ENCODE data around the gene SKI. TPM values are rescaled to one million over a fixed set of nuclear protein-coding genes. Genes with fewer than 3 reads are reported as not detected.

The SKI gene
- total RNA-seq, 2 experiments from 2014 or later = 4.7 to 11.7 TPM

DNA sequence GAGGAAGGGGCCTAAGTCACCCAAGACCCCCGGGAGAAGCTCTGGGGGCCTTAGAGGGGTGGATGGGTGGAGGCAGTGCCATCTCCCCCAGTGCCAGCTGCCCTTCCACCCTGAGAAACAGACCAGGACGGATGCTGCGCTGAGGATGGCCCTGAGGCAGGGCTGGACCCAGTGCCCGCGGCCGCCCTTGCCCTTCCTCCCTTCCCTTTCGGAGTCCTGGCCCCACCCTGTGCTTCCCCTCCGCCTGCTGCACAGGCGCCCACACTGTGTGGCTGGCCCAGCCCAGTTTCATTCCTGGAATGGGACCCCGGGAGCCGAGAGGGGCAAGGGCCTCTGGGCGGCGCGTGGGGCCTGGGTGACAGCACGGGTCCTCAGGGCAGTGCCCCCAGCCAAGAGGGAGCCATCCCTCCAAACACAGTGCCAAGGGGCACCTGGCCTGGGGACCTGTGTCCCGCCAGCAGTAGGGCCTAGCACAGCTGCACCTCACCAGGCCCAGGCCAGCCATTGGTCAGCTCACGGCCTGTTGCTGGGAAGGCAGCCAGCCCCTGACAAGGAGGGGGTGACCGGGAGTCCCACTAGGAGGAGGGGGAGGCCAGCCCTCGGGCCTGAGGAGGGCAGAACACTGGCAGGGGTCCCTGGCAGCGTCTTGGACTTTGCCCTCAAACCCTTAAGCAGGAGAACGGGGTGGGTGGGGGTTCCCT lies 13.4 kb upstream of the SKI start:
- H3K9me3 ChIP-seq (ENCODE audit: low read length) = no peaks in the 10 kb centered on the region
- TF ChIP-seq, protein P1, sequence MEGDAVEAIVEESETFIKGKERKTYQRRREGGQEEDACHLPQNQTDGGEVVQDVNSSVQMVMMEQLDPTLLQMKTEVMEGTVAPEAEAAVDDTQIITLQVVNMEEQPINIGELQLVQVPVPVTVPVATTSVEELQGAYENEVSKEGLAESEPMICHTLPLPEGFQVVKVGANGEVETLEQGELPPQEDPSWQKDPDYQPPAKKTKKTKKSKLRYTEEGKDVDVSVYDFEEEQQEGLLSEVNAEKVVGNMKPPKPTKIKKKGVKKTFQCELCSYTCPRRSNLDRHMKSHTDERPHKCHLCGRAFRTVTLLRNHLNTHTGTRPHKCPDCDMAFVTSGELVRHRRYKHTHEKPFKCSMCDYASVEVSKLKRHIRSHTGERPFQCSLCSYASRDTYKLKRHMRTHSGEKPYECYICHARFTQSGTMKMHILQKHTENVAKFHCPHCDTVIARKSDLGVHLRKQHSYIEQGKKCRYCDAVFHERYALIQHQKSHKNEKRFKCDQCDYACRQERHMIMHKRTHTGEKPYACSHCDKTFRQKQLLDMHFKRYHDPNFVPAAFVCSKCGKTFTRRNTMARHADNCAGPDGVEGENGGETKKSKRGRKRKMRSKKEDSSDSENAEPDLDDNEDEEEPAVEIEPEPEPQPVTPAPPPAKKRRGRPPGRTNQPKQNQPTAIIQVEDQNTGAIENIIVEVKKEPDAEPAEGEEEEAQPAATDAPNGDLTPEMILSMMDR (conservative IDR thresholded peaks at IDR 0.05; ENCODE audit: low read length) = no peak
- no peak for TF ChIP-seq EZH2phosphoT487 (IDR thresholded peaks at IDR 0.05; ENCODE audit: borderline replicate concordance, low read depth, low read length)
- H3K9me2 ChIP-seq (ENCODE audit: insufficient read depth, low read length) = no peaks in the 10 kb centered on the region
- H3K4me3 ChIP-seq (ENCODE audit: low read depth, low read length, poor library complexity, severe bottlenecking) = no peak overlapping the region
- DNase-seq (ENCODE audit: low spot score) = no peak
- no peak overlapping the region for H3K27ac ChIP-seq (ENCODE audit: low read depth, low read length, poor library complexity, severe bottlenecking)
- H2AFZ ChIP-seq (ENCODE audit: low read length) = no peak overlapping the region
- ChIA-PET CTCF (ENCODE audit: unreplicated experiment) (no interaction called here), POLR2A (no interaction called here)
- intact Hi-C loops (cut with micrococcal nuclease; ENCODE audit: unreplicated experiment) = no loop called here
- no peak overlapping the region for H3K4me2 ChIP-seq (ENCODE audit: low read length)
- no peaks in the 10 kb centered on the region for H3K36me3 ChIP-seq (ENCODE audit: insufficient read depth, low read length)
- no peaks in the 10 kb centered on the region; the same call in 1 of the 2 replicates for H4K20me1 ChIP-seq (ENCODE audit: insufficient read depth, low read length)
- no TSS peak for BruUV-seq (replicated peaks)
- no peaks in the 10 kb centered on the region for H3K79me2 ChIP-seq (ENCODE audit: insufficient read depth, low read depth, low read length)
- no peaks in the 10 kb centered on the region for H3K4me1 ChIP-seq (ENCODE audit: insufficient read depth, low read length, poor library complexity, severe bottlenecking)

DNA sequence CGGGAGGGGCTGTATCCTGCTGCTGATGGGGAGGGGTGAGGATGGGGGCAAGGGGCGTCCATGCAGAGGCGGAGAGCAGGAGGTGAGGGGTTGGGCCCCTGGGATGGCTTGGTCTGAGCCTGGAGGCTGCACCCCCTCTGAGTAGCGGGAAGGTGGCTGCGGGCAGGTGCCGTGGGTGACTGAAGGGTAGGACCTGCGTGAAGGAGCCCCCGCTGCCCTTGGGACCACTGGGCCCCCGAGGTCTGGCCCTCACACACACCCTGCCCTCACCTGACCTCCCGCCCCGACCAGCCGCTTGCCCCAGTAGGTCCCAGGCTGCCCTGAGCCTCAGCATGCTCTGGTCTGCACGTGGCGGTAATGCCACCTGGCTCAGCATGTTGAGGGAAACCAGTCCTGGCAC lies 12.8 kb upstream of the SKI start:
- POLR2A ChIA-PET = no interaction called here
- CTCF ChIA-PET (ENCODE audit: unreplicated experiment) = no interaction called here
- TF ChIP-seq, protein P1 (conservative IDR thresholded peaks at IDR 0.05; ENCODE audit: low read length) = no peak
- no peak for TF ChIP-seq EZH2phosphoT487 (IDR thresholded peaks at IDR 0.05; ENCODE audit: borderline replicate concordance, low read depth, low read length)
- no peaks in the 10 kb centered on the region for H3K9me3 ChIP-seq (ENCODE audit: low read length)
- intact Hi-C loops (cut with micrococcal nuclease; ENCODE audit: unreplicated experiment) = no loop called here
- H3K4me3 ChIP-seq (ENCODE audit: low read depth, low read length, poor library complexity, severe bottlenecking) = no peak overlapping the region
- DNase-seq (ENCODE audit: low spot score) = no peak
- H2AFZ ChIP-seq (ENCODE audit: low read length) = no peak overlapping the region
- H3K36me3 ChIP-seq (ENCODE audit: insufficient read depth, low read length) = no peaks in the 10 kb centered on the region
- H3K4me2 ChIP-seq (ENCODE audit: low read length) = no peak overlapping the region
- H4K20me1 ChIP-seq (ENCODE audit: insufficient read depth, low read length) = no peaks in the 10 kb centered on the region; the same call in 1 of the 2 replicates
- BruUV-seq (replicated peaks) = no TSS peak
- H3K27ac ChIP-seq (ENCODE audit: low read depth, low read length, poor library complexity, severe bottlenecking) = no peak overlapping the region
- no peaks in the 10 kb centered on the region for H3K9me2 ChIP-seq (ENCODE audit: insufficient read depth, low read length)
- H3K79me2 ChIP-seq (ENCODE audit: insufficient read depth, low read depth, low read length) = no peaks in the 10 kb centered on the region
- no peaks in the 10 kb centered on the region for H3K4me1 ChIP-seq (ENCODE audit: insufficient read depth, low read length, poor library complexity, severe bottlenecking)

DNA sequence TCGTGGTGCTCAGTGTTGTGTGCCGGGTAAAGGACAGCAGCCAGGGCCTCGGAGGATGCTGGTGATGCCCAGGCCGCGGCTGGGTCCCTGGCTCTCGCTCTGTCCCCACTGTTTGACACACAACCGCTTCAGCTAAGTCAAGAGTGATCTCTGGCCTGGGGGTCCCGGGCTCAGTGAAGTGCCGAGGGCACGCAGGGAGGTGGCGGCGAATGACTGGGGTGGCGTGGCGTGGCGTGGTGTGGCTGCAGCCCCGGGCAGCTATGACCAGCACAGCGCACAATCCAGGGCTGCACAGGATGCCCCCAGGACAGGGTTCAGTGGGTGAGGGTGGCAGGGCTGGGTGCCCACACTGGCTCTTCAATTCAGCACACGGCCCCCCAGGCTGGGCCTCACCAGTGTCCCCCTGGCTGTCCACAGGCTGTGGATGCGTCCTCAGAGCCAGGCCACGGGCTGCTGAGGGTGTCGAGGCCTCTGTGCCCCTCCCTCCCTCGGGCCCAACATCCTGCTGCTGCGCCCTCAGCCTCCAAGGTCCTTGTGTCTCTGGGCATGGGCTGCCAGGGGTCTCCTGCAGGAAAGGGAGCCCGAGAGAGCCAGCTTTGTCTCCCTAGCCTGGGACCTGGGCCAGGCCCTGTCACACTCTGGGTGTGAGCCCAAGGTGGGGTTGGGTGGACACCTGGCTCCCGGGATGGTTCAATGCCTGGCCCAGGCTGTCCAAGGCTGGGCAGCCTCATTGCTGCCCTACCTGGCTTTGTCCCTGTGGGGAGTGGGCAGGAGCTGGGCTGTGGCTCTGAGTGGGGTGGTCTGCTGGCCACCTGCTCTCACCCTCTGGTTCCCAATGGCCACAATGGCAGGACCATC lies 12.0 kb upstream of the SKI start:
- CTCF ChIA-PET (ENCODE audit: unreplicated experiment) = no interaction called here
- no peak overlapping the region for H2AFZ ChIP-seq (ENCODE audit: low read length)
- no peak for DNase-seq (ENCODE audit: low spot score)
- no peaks in the 10 kb centered on the region for H3K4me1 ChIP-seq (ENCODE audit: insufficient read depth, low read length, poor library complexity, severe bottlenecking)
- intact Hi-C loops (cut with micrococcal nuclease; ENCODE audit: unreplicated experiment) = no loop called here
- no peaks in the 10 kb centered on the region; the same call in 1 of the 2 replicates for H4K20me1 ChIP-seq (ENCODE audit: insufficient read depth, low read length)
- H3K9me3 ChIP-seq (ENCODE audit: low read length) = no peaks in the 10 kb centered on the region
- H3K79me2 ChIP-seq (ENCODE audit: insufficient read depth, low read depth, low read length) = no peaks in the 10 kb centered on the region
- no peak overlapping the region for H3K4me2 ChIP-seq (ENCODE audit: low read length)
- H3K27ac ChIP-seq (ENCODE audit: low read depth, low read length, poor library complexity, severe bottlenecking) = no peak overlapping the region
- BruUV-seq (replicated peaks) = no TSS peak
- TF ChIP-seq, protein P1 (conservative IDR thresholded peaks at IDR 0.05; ENCODE audit: low read length) = no peak
- no peak for TF ChIP-seq EZH2phosphoT487 (IDR thresholded peaks at IDR 0.05; ENCODE audit: borderline replicate concordance, low read depth, low read length)
- no peak overlapping the region for H3K4me3 ChIP-seq (ENCODE audit: low read depth, low read length, poor library complexity, severe bottlenecking)
- POLR2A ChIA-PET = no interaction called here
- no peaks in the 10 kb centered on the region for H3K9me2 ChIP-seq (ENCODE audit: insufficient read depth, low read length)
- H3K36me3 ChIP-seq (ENCODE audit: insufficient read depth, low read length) = no peaks in the 10 kb centered on the region

Data from OCI-LY7 (cell line).